Uterus (tissue), 4 donors: ENCODE data around the gene KCMF1. TPM values are rescaled to one million over a fixed set of nuclear protein-coding genes. Genes with fewer than 3 reads are reported as not detected.

Source experiments
- DNase-seq, 2 donors: peaks; one replicate each; pipeline ENCODE4 v3.0.0-alpha.2; 2019 to 2020
- H3K27ac ChIP-seq, 2 donors: fragments of 200-600 bp; sonication (generic); 1 replicate in 1 of 2; 2 replicates in 1 of 2; pipeline ENCODE4 v1.5.1; 2016 to 2018
- H3K27me3 ChIP-seq, 2 donors: fragments of 200-600 bp; sonication (generic); one replicate each; pipeline ENCODE4 v1.5.1; 2018 to 2019; ENCODE audit warnings: control low read depth in 1 of 2
- H3K36me3 ChIP-seq, 2 donors: fragments of 200-600 bp; sonication (generic); one replicate each; pipeline ENCODE4 v1.5.1; 2019; ENCODE audit warnings: control low read depth in 1 of 2
- H3K4me1 ChIP-seq, 2 donors: fragments of 200-600 bp; sonication (generic); one replicate each; pipeline ENCODE4 v1.5.1; 2018 to 2019; ENCODE audit warnings: control low read depth in 1 of 2
- H3K4me3 ChIP-seq, 2 donors: fragments of 200-600 bp; sonication (generic); 1 replicate in 1 of 2; 2 replicates in 1 of 2; pipeline ENCODE4 v1.5.1; 2018 to 2019; ENCODE audit warnings: mild to moderate bottlenecking in 1 of 2
- H3K9me3 ChIP-seq, 2 donors: fragments of 200-600 bp; sonication (generic); one replicate each; pipeline ENCODE4 v1.5.1; 2019; ENCODE audit warnings: control low read depth in 1 of 2
- POLR2A ChIP-seq, 2 donors: fragments of 450-650 bp; IDR thresholded peaks; one replicate each; pipeline ENCODE4 v1.6.1; 2016; ENCODE audit warnings: antibody characterized with exemption in 2 of 2, mild to moderate bottlenecking in 1 of 2, moderate library complexity in 1 of 2
- intact Hi-C: fragments of 100-400 bp; cut with DNase I; formaldehyde crosslinking; loops from one replicate; pipeline ENCODE4 v1.15.1; 2023; ENCODE audit warnings: low total_unique reads
- total RNA-seq, 4 donors: library from RNA; depleted of rRNA in 3 of 4; stranded (reverse); fragments of >200 nt in 3 of 4; gene quantifications; one replicate each; pipeline versions ENCODE4 v1.1.0 to v1.2.4, GENCODE V29; 2014 to 2023
- TF ChIP-seq, protein P1 (sequence below), 4 experiments: fragments of 200-600 bp in 2 of 4; fragments of 450-650 bp in 2 of 4; sonication (generic) in 2 of 4; IDR thresholded peaks; one replicate each; pipeline ENCODE4 v1.5.1; 2016 to 2019; ENCODE audit warnings: antibody characterized with exemption in 4 of 4, mild to moderate bottlenecking in 2 of 4, moderate library complexity in 1 of 4
- donor health status: DM: yes; HTN: yes; CAD: no.

The KCMF1 gene
- total RNA-seq, 4 donors from 2014 or later: 6.9 to 58.3 (median 35.9) TPM

DNA sequence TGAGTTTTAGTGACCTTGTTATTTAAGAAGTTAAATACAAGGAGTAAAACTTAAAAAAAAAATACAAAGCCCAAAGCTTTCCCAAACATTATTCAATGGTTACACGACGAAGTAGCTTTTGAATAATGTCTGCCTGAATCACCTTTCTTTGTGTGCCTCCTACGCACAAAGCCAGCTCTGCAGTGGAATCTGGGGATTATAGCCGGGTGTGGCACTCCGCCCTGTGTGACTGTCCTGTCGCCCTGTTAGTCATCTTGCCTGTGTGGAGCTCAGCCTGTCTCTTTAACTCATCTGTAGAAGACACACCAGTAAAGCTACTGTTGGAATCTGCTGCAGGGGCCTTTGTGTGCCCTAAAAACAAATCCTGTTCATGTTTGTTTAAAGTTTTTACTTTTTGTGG is 82.8 kb downstream of the KCMF1 start:
- intact Hi-C loops: no loop called here
- no peak overlapping the region for H3K4me3 ChIP-seq
- no peaks in the 10 kb centered on the region for H3K4me1 ChIP-seq
- no peak for DNase-seq
- H3K36me3 ChIP-seq: no peaks in the 10 kb centered on the region
- no peaks in the 10 kb centered on the region for H3K9me3 ChIP-seq
- TF ChIP-seq POLR2A (IDR thresholded peaks at IDR 0.05): no peak
- TF ChIP-seq, protein P1, sequence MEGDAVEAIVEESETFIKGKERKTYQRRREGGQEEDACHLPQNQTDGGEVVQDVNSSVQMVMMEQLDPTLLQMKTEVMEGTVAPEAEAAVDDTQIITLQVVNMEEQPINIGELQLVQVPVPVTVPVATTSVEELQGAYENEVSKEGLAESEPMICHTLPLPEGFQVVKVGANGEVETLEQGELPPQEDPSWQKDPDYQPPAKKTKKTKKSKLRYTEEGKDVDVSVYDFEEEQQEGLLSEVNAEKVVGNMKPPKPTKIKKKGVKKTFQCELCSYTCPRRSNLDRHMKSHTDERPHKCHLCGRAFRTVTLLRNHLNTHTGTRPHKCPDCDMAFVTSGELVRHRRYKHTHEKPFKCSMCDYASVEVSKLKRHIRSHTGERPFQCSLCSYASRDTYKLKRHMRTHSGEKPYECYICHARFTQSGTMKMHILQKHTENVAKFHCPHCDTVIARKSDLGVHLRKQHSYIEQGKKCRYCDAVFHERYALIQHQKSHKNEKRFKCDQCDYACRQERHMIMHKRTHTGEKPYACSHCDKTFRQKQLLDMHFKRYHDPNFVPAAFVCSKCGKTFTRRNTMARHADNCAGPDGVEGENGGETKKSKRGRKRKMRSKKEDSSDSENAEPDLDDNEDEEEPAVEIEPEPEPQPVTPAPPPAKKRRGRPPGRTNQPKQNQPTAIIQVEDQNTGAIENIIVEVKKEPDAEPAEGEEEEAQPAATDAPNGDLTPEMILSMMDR (IDR thresholded peaks at IDR 0.05): no peak
- H3K27ac ChIP-seq: no peak overlapping the region
- H3K27me3 ChIP-seq: no peaks in the 10 kb centered on the region

DNA sequence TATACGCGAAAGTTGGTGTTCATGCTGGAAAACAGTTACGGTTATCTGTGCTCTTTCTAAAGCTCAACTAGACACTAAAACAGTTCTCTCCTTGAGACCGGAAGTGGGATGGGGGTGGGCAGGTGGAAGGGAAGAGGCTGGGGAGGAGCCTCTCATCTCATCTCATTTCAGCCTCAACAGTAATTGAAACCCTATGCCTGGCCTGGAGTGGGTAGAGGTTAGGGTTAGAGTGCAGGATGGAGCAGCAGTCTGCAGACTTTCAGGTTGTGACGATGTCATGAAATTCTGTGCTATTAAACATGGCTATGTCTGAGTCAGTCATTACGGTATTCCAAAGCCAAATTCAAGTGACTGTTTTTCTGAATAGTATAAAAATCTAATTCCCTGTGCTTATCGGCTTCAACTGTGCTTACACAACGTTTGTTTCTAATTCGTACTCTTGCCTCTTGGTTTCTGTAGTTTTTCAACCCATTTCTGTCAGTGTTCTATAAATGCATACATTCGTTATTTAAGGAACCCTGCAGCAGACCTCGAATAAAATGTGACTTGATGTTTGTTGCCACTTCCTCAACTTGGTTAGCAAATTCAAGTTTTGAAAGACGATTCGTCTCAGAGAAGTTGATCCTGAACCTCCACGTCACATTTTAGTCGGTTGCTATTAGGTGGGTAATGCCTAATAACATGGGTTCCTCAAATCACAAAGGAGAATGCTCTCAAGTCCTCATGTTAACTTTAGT is 86.4 kb downstream of the KCMF1 start:
- intact Hi-C loops: no loop called here
- Histone ChIP-seq H3K4me1 (no peaks in the 10 kb centered on the region), H3K4me3 (no peak overlapping the region), H3K9me3 (no peaks in the 10 kb centered on the region), H3K27me3 (no peaks in the 10 kb centered on the region), H3K27ac (no peak overlapping the region), H3K36me3 (no peaks in the 10 kb centered on the region)
- no peak for DNase-seq
- no peak for TF ChIP-seq POLR2A (IDR thresholded peaks at IDR 0.05)
- TF ChIP-seq, protein P1 (IDR thresholded peaks at IDR 0.05): no peak

- Histone ChIP-seq H3K4me1 (no peaks in the 10 kb centered on the region), H3K36me3 (no peaks in the 10 kb centered on the region), H3K27me3 (no peaks in the 10 kb centered on the region), H3K4me3 (no peak overlapping the region), H3K9me3 (no peaks in the 10 kb centered on the region), H3K27ac (no peak overlapping the region)
- no peak for DNase-seq
- TF ChIP-seq, protein P1 (IDR thresholded peaks at IDR 0.05): no peak
- TF ChIP-seq POLR2A (IDR thresholded peaks at IDR 0.05): no peak
- intact Hi-C loops: no loop called here
Observed at GRCh38 chr2:85061896-85062295, 90.9 kb downstream of the KCMF1 start.

DNA sequence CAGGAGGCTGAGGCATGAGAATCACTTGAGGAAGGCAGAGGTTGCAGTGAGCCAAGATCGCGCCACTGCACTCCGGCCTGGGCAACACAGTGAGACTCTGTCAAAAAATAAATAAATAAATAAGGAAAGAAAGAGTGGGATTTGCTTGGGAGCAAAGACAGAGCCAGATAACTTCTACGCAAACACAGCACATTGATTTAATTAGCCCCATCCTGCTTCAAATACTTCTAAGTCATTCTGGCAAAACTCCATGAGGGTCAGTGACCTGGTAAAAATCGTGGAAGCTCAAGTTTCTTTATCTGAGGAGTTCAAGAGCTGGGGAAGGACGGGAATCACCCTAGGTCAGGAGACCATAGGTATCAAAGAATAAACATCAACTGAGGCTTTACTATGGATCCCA is 91.6 kb downstream of the KCMF1 start:
- no peak overlapping the region for H3K4me3 ChIP-seq
- H3K4me1 ChIP-seq: no peaks in the 10 kb centered on the region
- no peaks in the 10 kb centered on the region for H3K27me3 ChIP-seq
- DNase-seq: no peak
- no peak overlapping the region for H3K27ac ChIP-seq
- intact Hi-C loops: no loop called here
- H3K9me3 ChIP-seq: no peaks in the 10 kb centered on the region
- no peak for TF ChIP-seq POLR2A (IDR thresholded peaks at IDR 0.05)
- TF ChIP-seq, protein P1 (IDR thresholded peaks at IDR 0.05): no peak
- H3K36me3 ChIP-seq: no peaks in the 10 kb centered on the region

- intact Hi-C loops: no loop called here
- no peaks in the 10 kb centered on the region for H3K27me3 ChIP-seq
- H3K27ac ChIP-seq: no peak overlapping the region
- H3K4me3 ChIP-seq: no peak overlapping the region
- H3K9me3 ChIP-seq: no peaks in the 10 kb centered on the region
- no peak for DNase-seq
- H3K4me1 ChIP-seq: no peaks in the 10 kb centered on the region
- H3K36me3 ChIP-seq: no peaks in the 10 kb centered on the region
- TF ChIP-seq, protein P1 (IDR thresholded peaks at IDR 0.05): no peak
- TF ChIP-seq POLR2A (IDR thresholded peaks at IDR 0.05): no peak
Observed at GRCh38 chr2:85063981-85064599, 93.1 kb downstream of the KCMF1 start.
